Neural progenitor cell (in vitro differentiated cells): ENCODE measurements around the gene PSME4.

ENCODE experiments used
- CTCF ChIP-seq: fragments of 200-600 bp; sonication (generic); IDR thresholded peaks from 2 replicates; pipeline ENCODE4 v1.5.1; 2017; ENCODE audit warnings: antibody characterized with exemption, mild to moderate bottlenecking
- EZH2 ChIP-seq: fragments of 200-600 bp; sonication (generic); IDR thresholded peaks from 2 replicates; pipeline ENCODE4 v1.6.1; 2017; ENCODE audit warnings: antibody characterized with exemption, mild to moderate bottlenecking, moderate library complexity

DNA sequence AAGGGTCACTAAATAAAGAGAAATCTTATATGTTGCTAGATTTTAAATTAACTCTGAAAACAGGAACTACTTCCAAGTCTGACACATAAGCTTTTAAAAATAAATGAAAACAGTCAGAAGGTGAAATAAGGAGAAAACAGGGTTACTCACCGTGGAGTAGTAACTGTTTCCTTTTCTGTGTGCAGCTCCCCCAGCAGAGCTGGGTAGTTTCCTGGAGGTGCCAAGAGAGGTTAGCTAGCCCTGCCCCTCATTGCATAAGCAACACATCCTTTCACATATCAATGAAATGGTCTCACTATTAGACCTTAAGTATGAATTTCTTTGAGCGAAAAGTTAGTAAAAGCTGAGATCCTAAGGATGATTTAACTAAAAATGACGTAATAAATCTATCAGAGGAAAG lies 57.1 kb downstream of the PSME4 start:
- TF ChIP-seq CTCF, result no peak
- TF ChIP-seq EZH2, result no peak
